IgD-negative memory B cell (primary cell): Measurements from ENCODE around the gene EPB41L2. TPM values are rescaled to one million over a fixed set of nuclear protein-coding genes. Genes with fewer than 3 reads are reported as not detected.

Source experiments
- H3K27ac Mint-ChIP-seq, 3 donors: one replicate each; pipeline ENCODE4 v1.8.0; 2020 to 2022; ENCODE audit warnings: mild to moderate bottlenecking in 3 of 3, mixed read lengths in 3 of 3, moderate library complexity in 1 of 3
- H3K27me3 Mint-ChIP-seq: one replicate; pipeline ENCODE4 v1.8.0; 2021; ENCODE audit warnings: mixed read lengths
- H3K36me3 Mint-ChIP-seq: one replicate; pipeline ENCODE4 v1.8.0; 2020; ENCODE audit warnings: mild to moderate bottlenecking, mixed read lengths
- H3K4me1 Mint-ChIP-seq, 3 donors: one replicate each; pipeline ENCODE4 v1.8.0; 2020 to 2022; ENCODE audit warnings: mixed read lengths in 3 of 3, mild to moderate bottlenecking in 1 of 3
- H3K4me3 Mint-ChIP-seq, 4 donors: one replicate each; pipeline ENCODE4 v1.8.0; 2020 to 2022; ENCODE audit warnings: mild to moderate bottlenecking in 4 of 4, mixed read lengths in 4 of 4, moderate library complexity in 3 of 4
- H3K9me3 Mint-ChIP-seq, 3 donors: one replicate each; pipeline ENCODE4 v1.8.0; 2020 to 2021; ENCODE audit warnings: mixed read lengths in 3 of 3, mild to moderate bottlenecking in 1 of 3
- polyA plus RNA-seq: library from polyadenylated mRNA; unstranded; fragments of 300-500 nt; fragmentation: Illumina TruSeq; gene quantifications from one replicate; pipeline ENCODE4 v1.2.3, GENCODE V29; 2021

EPB41L2 gene
- polyA plus RNA-seq, 1 donor from 2014 or later, result 21.2 TPM

DNA sequence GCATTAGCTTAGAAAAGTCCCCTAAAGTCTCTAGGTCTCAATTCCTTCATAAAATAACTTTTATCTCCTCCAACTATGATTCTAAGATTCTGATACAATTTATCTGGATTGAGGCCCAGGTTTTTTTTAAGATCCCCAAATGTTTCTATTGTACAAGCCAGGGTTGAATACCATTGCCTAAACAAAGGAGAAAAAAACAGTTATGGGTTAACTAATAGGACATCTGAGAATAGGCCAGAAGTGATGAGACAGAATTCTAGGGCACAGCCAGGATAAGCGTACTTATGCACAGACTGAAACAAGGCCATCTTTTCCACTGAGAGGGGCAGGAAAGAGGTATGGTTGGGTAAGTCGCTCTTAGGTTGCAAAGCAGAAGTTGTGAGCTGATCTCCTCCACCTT is 26.4 kb downstream of the EPB41L2 start:
- Mint-ChIP-seq H3K36me3 (peaks cover 1% of the 10 kb centered on the region), H3K4me3 (no peak overlapping the region), H3K9me3 (no peaks in the 10 kb centered on the region)

DNA sequence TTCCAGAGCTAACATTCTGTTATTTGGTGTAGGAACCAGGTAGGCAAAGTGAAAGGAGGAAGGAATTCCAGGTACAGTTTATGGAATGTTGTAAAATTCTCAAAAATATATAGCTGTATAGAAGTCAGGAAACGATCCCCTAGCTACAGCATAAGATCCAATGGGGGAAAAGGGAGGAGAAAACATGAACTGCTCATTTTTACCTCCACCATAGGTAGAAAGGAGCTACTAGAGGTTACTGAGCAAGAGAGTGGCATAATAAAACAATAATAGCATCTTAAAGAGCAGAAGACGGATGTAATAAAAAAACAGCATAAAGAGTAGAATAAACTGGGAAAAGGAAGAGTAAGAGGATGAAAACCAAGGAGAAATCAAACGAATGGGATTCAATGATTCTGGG is 26.9 kb downstream of the EPB41L2 start:
- Mint-ChIP-seq H3K4me1 (peaks cover 7 to 14% (median 10%) of the 10 kb centered on the region in 3 donors), H3K36me3 (peaks cover 1% of the 10 kb centered on the region), H3K9me3 (no peaks in the 10 kb centered on the region), H3K27ac (no peak overlapping the region), H3K4me3 (no peak overlapping the region), H3K27me3 (no peaks in the 10 kb centered on the region)

More for the DNA sequence above, 26.4 kb downstream of the EPB41L2 start:
- Mint-ChIP-seq H3K27me3 (no peaks in the 10 kb centered on the region), H3K27ac (no peak overlapping the region), H3K4me1 (peaks cover 7 to 14% (median 7%) of the 10 kb centered on the region in 3 donors)

DNA sequence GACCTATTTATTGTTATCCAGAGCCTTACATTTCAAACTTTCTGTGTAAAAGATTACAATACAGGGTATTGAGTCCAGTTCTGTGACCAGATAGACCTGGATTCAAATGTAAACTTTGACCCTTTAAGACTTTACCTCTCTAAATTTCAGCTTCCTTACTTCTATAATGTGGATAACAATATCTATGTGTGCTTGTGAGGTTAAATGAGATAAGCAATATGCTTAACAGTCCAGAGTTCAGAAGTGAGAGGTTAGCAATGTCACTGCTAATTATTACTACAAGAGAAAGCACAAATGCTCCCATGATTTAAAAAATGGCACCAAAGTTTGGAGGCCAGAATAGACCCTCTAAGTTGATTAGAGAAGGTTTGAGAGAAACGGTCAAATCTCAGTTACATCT is 27.5 kb downstream of the EPB41L2 start:
- Mint-ChIP-seq H3K9me3 (no peaks in the 10 kb centered on the region), H3K4me1 (peaks cover 7 to 14% (median 10%) of the 10 kb centered on the region in 3 donors), H3K4me3 (no peak overlapping the region), H3K36me3 (peaks cover 1% of the 10 kb centered on the region), H3K27me3 (no peaks in the 10 kb centered on the region), H3K27ac (no peak overlapping the region)

DNA sequence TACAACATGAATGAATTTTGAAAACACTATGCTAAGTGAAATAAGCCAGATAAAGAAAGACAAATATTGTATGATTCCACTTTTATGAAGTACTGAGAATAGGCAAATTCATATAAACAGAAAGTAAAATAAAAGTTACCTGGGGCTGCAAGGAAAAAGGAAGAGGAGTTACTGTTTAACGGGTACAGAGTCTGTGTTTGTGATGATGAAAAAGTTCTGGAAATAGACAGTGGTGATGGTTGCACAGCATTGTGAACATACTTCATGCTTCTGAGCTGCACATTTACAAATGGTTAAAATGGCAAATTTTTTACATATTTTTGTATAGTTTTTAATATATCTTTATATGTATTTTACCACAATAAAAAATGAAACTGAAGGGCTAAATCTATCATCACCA is 29.4 kb downstream of the EPB41L2 start:
- Mint-ChIP-seq H3K9me3 (no peaks in the 10 kb centered on the region), H3K27ac (no peak overlapping the region), H3K27me3 (no peaks in the 10 kb centered on the region), H3K36me3 (peaks cover 1% of the 10 kb centered on the region), H3K4me3 (peak overlapping the region in 1 of 4 donors; percentile 3), H3K4me1 (peaks cover 10 to 23% (median 12%) of the 10 kb centered on the region in 3 donors)

DNA sequence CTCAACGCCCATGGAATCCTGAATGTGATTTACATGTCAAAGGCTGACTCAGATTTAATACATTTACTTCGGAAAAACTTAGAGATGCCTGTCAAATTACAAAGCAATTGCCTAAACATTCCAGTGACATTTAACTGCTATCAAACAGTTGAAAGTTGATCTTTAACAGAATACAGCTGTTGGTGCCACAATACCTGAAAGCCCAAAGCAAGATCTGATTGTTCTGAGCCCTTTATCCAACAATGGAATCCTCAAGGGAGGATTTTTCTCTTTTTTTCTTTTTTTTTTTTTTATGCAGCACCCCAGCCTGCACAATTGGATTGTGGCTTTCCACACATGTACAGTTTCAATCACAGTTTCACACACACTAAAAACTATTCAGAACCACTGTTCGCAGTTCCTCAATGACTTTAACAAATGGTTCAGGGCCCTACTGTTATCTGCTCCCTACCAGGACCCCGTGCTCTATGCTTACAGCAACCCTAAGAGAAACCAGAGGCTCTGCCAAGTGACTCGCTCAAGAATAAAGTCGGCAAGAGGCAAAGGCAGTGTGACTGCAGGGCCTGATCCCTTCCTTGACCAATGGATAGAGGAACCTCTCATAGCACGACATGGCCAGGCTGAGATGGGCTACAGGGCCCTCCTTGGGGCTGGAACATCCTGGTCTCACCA is 33.3 kb downstream of the EPB41L2 start:
- Mint-ChIP-seq H3K27me3 (no peaks in the 10 kb centered on the region), H3K9me3 (no peaks in the 10 kb centered on the region), H3K27ac (no peak overlapping the region), H3K4me1 (peaks cover 10 to 21% (median 15%) of the 10 kb centered on the region in 3 donors), H3K36me3 (peaks cover under 1% of the 10 kb centered on the region), H3K4me3 (peak overlapping the region in 1 of 4 donors; percentile 75)

DNA sequence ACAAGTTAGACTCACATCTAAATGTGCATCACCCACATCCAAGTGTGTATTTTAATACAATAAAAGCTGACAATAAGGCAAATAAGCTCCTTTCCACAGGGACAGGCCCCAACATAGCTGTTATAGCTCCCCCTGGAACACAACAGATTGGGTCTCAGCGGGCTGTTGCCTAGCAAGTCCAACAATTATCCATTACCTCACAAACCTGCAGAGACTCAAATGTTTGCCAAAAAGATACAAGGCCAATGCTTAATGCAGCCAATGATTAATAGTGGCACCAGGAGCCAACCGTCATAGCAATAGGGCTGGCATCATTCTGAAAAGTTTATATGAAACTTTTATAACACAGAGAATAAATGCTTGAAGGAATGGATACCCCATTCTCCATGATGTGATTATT is 35.7 kb downstream of the EPB41L2 start:
- H3K27me3 Mint-ChIP-seq, result no peaks in the 10 kb centered on the region

DNA sequence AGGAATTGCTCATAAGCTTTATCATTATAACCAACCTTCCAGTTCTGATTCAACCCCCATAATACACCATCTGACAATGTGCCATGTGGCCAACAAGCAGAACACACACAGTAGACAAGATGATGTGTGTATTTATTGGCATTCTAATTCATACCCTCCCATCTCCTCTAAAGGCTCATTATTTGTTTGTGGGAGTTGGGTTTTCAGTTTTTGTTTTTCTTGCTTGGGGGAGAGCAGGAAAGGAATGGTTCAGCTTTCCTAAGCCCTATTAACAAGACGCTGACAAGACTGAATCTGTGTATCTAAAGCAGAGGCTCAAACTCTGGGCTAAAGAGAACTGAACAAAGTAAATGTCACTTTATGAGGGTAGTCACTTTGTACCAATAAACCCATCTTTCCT is 36.8 kb downstream of the EPB41L2 start:
- no peaks in the 10 kb centered on the region for H3K9me3 Mint-ChIP-seq
- H3K36me3 Mint-ChIP-seq, result no peaks in the 10 kb centered on the region
- no peaks in the 10 kb centered on the region for H3K27me3 Mint-ChIP-seq
- H3K4me3 Mint-ChIP-seq, result no peak overlapping the region
- peaks cover 3 to 18% (median 8%) of the 10 kb centered on the region in 3 donors for H3K4me1 Mint-ChIP-seq
- H3K27ac Mint-ChIP-seq, result no peak overlapping the region

More for the DNA sequence above, 35.7 kb downstream of the EPB41L2 start:
- no peak overlapping the region for H3K4me3 Mint-ChIP-seq
- peaks cover 5 to 20% (median 8%) of the 10 kb centered on the region in 3 donors for H3K4me1 Mint-ChIP-seq
- H3K27ac Mint-ChIP-seq, result no peak overlapping the region
- no peaks in the 10 kb centered on the region for H3K9me3 Mint-ChIP-seq
- no peaks in the 10 kb centered on the region for H3K36me3 Mint-ChIP-seq

DNA sequence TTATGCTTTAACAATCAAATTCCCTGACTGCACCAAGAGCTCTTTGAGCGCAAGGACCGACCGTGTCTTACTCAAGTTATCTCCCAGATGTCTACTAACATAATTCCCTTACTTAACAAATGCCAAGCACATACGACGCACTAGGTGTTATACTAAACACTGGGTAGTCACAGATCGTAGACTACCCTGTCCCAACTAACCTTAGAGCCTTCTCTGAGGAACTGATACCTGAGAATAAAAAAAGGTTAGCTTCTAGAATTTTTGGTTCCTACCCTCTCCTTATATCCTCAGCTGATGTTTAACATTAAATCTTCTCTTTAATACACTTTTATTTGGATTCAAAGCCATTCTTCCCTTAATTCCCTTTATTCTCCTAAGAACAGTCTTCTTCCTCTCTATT is 38.5 kb downstream of the EPB41L2 start:
- H3K36me3 Mint-ChIP-seq, result no peaks in the 10 kb centered on the region
- peaks cover 0 to 19% (median 2%) of the 10 kb centered on the region in 3 donors for H3K4me1 Mint-ChIP-seq
- no peak overlapping the region for H3K27ac Mint-ChIP-seq
- H3K9me3 Mint-ChIP-seq, result no peaks in the 10 kb centered on the region
- no peak overlapping the region for H3K4me3 Mint-ChIP-seq
- H3K27me3 Mint-ChIP-seq, result no peaks in the 10 kb centered on the region

DNA sequence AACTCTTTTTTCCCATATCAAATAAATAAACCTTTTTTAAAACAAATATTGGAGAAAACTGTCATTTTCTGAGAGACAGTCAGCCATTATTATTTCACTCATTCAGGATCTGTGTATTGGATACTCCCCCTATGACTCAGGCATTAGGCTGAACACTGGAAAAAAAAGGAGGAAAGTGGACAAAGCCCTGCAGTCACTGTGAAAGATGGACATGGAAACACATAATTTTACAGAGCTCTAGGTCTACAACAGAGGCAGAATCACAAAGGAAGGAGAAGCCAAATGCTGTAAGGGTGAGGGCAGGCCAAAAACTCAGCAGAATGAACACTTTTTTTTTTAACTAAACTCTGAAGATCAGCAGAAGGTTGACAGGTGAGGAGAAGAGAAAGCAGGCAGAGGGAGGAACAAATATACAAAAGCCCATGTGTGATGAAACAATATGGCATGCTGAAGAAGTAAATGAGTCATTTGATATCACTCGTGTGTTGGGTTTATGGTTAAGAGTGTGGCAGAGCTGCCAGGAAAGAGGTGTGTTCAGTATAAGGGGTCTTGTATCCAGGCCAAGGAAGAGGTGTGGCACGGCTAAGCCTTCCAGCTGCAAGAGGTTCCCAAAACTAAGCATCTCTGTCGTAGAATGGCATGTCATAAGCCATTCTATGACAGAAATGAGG is 39.1 kb downstream of the EPB41L2 start:
- H3K4me1 Mint-ChIP-seq, result peaks cover 0 to 19% (median 0%) of the 10 kb centered on the region in 3 donors

DNA sequence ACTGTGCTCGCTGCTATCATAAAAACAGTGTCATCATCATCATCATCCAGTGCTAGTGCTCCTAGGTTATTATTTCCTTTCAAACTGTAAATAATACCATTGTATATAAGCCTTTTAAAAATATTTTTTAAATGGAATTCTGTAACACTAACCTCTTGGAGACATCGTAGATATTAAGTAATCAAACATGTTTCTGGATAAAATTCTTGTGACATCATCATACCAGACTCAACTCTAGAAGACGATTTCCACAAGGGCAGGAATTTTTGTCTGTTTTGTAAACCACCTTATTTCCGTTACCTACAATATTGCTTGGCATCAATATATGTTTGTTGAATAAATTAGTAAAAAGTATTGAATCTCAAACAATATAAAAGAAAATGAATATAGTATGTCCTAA is 40.4 kb downstream of the EPB41L2 start:
- Mint-ChIP-seq H3K27ac (no peak overlapping the region), H3K9me3 (no peaks in the 10 kb centered on the region), H3K4me3 (no peak overlapping the region), H3K27me3 (no peaks in the 10 kb centered on the region), H3K4me1 (peaks cover 0 to 19% (median 0%) of the 10 kb centered on the region in 3 donors), H3K36me3 (no peaks in the 10 kb centered on the region)

More for the DNA sequence above, 39.1 kb downstream of the EPB41L2 start:
- H3K4me3 Mint-ChIP-seq, result no peak overlapping the region
- no peak overlapping the region for H3K27ac Mint-ChIP-seq
- no peaks in the 10 kb centered on the region for H3K27me3 Mint-ChIP-seq
- H3K36me3 Mint-ChIP-seq, result no peaks in the 10 kb centered on the region
- no peaks in the 10 kb centered on the region for H3K9me3 Mint-ChIP-seq

DNA sequence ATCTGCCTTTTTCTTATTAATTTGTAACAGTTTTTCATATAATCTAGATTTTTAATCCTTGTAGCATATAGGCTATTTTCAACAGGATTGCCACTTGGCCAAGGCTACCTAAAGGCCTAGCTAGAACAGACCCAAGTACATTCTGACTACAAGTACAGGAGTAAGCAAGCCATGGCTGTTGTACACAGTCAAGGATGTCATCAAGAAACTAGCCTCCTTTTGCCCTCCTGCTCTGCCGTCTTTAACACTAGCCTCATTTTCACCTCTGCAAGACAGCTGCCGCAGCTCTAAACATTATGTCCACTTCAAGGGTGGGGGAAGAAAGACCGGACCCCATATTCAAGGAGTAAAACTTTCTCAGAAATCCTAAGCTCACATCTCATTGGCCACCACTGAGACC is 45.1 kb downstream of the EPB41L2 start:
- no peaks in the 10 kb centered on the region for H3K9me3 Mint-ChIP-seq
- H3K36me3 Mint-ChIP-seq, result no peaks in the 10 kb centered on the region
- H3K4me1 Mint-ChIP-seq, result peaks cover 0 to 14% (median 12%) of the 10 kb centered on the region in 3 donors
- no peak overlapping the region for H3K4me3 Mint-ChIP-seq
- no peaks in the 10 kb centered on the region for H3K27me3 Mint-ChIP-seq
- H3K27ac Mint-ChIP-seq, result no peak overlapping the region

DNA sequence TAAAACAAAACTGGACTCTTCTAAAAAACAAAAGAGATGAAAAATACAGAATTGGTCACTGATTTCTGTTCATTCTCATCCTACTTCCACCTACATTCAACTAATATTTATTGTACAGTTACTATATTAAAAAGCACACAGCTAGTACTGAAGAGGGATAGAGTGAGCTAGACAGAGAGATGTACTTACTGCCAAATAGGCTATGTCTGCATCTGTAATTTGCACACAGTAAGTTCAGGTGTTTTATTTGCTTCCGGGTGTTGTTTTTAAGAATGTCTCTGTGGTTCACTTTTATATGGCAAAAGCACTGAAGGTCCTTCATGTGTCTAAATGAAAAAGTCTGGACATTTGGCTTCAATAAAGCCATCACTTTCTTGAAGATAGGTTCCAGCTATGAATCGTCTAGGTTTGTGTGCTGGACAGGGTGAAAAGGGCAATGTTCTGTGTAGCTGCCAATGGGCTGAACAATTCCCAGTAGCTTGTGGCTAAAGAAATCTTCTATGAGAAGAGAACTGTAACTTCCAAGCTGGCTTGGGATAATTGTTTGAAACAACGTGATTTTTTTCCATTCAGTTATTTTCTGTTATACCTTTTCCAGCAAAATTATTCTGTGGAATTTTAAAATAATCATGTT is 47.3 kb downstream of the EPB41L2 start:
- H3K27ac Mint-ChIP-seq, result no peak overlapping the region
- no peak overlapping the region for H3K4me3 Mint-ChIP-seq
- no peaks in the 10 kb centered on the region for H3K36me3 Mint-ChIP-seq
- peaks cover 0 to 14% (median 13%) of the 10 kb centered on the region in 3 donors for H3K4me1 Mint-ChIP-seq
- no peaks in the 10 kb centered on the region for H3K27me3 Mint-ChIP-seq
- no peaks in the 10 kb centered on the region for H3K9me3 Mint-ChIP-seq

DNA sequence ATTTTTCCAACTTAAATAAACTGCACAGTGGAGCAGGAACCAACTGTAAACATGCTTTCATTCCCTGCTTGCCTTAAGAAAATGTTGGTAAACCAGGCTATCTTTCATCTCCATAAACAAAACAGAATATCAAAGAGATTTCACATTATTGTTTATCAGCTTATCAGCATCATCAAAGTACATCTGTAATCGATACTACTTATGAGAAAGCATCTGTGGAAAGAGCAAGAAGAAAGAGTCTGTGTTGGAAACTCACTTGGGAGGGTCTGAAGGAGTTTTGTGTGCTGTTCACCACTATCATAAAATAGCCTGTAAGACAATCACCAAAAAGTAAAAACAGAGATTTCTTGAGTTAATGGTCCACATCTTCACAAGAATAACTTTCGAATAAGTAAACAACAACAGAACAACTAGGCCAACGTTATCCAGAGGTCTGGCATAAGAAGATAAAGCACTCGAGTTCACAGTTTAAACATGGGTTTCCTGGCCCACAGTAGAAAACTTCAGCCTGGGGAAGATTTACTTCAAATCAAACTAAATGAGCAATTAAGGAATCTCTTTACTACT is 47.9 kb downstream of the EPB41L2 start:
- no peaks in the 10 kb centered on the region for H3K36me3 Mint-ChIP-seq

DNA sequence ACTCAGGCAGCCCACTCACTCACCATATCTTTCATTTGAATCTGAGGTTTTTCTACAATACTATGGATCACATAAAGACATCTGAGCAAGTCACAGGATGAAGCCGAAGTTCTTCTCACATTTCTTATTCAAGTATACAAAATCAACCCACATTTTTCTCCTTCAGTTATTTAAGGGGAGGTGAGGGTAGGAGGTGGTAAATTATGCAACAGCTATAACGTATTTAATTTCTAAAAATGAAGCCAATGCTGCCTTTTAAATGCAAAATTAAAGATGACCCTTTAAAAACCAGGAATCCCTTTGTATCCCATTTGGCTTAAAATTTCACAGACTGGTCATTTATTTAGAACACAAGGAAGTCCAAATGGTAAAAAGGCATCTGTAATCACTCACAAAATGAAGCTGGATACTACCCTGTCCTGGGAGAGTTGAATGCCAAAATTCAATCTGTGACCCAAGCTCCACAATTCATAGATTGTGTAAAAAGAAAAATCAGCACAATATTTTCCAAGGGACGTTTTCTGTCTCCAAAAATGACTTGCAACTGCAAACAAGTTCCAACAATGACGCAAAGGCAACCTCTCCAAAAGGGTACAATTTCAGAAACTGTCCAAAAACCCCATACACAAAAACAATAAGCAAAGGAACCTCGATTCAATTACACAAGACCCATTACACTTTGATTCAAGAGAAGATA is 48.8 kb downstream of the EPB41L2 start:
- Mint-ChIP-seq H3K36me3 (no peaks in the 10 kb centered on the region), H3K4me3 (no peak overlapping the region), H3K4me1 (peaks cover 0 to 14% (median 12%) of the 10 kb centered on the region in 3 donors), H3K9me3 (no peaks in the 10 kb centered on the region), H3K27ac (no peak overlapping the region), H3K27me3 (no peaks in the 10 kb centered on the region)

More for the DNA sequence above, 47.9 kb downstream of the EPB41L2 start:
- Mint-ChIP-seq H3K9me3 (no peaks in the 10 kb centered on the region), H3K27me3 (no peaks in the 10 kb centered on the region), H3K4me3 (no peak overlapping the region), H3K27ac (no peak overlapping the region), H3K4me1 (peaks cover 0 to 14% (median 12%) of the 10 kb centered on the region in 3 donors)
